ENCODE measurements around the gene CHAD.
"Not testable (repeated sequence)": the region's sequence is repeated elsewhere in the genome, so short reads cannot be mapped to it uniquely, and the experiment has no call there.

The CHAD gene

DNA sequence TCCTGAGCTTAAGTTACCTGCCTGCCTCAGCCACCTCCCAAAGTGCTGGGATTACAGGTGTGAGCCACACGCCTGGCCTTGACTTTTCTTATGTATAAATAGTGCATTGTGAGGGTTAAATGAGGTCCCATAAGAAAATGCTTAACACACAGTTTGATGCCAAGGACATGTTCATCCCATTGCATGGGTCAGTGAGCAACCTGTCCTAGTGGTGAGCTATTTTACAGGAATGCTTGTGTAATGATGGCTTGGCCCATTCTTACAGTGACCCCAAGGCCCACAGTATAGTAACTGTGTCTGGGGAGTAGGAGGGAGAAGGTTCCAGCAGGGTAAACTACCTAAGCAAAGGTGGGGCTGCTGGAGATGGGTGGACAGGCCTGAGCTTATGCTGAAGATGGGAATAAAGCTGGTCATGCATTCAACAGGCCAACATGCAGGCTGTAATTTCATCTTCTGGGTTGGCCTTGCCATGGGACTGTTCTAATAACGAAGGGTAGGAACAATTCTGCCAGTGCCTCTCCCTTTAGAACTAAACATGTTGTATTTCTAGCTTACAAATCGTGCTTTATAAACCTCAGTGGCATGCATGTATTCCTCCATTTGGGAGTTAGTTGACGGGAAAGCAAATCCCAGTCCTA lies 36.4 kb downstream of the CHAD start:
- Histone ChIP-seq H3K27me3 (replicated peaks) (no peaks in the 10 kb centered on the region), H3K27ac (no peak overlapping the region), H3K36me3 (replicated peaks) (no peaks in the 10 kb centered on the region), H3K4me3 (ENCODE audit: low read depth, low read length) (no peak overlapping the region)
- in situ Hi-C loops (cut with HindIII; ENCODE audit: low pct_ligation_motif_present, low sequenced_read_pairs) = no loop called here
- TF ChIP-seq CTCF (IDR thresholded peaks at IDR 0.05; ENCODE audit: low read depth, low read length, missing control alignments) = no peak
- DNase-seq = no peak

- H3K27ac ChIP-seq = no peak overlapping the region
- H3K4me3 ChIP-seq (ENCODE audit: low read depth, low read length) = no peak overlapping the region
- in situ Hi-C loops (cut with HindIII; ENCODE audit: low pct_ligation_motif_present, low sequenced_read_pairs) = no loop called here
- DNase-seq = no peak
- TF ChIP-seq CTCF (IDR thresholded peaks at IDR 0.05; ENCODE audit: low read depth, low read length, missing control alignments) = no peak
- H3K27me3 ChIP-seq (replicated peaks) = no peaks in the 10 kb centered on the region
- H3K36me3 ChIP-seq (replicated peaks) = no peaks in the 10 kb centered on the region
Measured at GRCh38 chr17:50430821-50431618, 37.7 kb downstream of the CHAD start.

GRCh38 chr17:50429793-50430192 lies 38.9 kb downstream of the CHAD start:
- H3K4me3 ChIP-seq (ENCODE audit: low read depth, low read length) = no peak overlapping the region
- H3K27me3 ChIP-seq (replicated peaks) = no peaks in the 10 kb centered on the region
- in situ Hi-C loops (cut with HindIII; ENCODE audit: low pct_ligation_motif_present, low sequenced_read_pairs) = no loop called here
- H3K36me3 ChIP-seq (replicated peaks) = no peaks in the 10 kb centered on the region
- no peak for DNase-seq
- no peak overlapping the region for H3K27ac ChIP-seq
- TF ChIP-seq CTCF (IDR thresholded peaks at IDR 0.05; ENCODE audit: low read depth, low read length, missing control alignments) = no peak

DNA sequence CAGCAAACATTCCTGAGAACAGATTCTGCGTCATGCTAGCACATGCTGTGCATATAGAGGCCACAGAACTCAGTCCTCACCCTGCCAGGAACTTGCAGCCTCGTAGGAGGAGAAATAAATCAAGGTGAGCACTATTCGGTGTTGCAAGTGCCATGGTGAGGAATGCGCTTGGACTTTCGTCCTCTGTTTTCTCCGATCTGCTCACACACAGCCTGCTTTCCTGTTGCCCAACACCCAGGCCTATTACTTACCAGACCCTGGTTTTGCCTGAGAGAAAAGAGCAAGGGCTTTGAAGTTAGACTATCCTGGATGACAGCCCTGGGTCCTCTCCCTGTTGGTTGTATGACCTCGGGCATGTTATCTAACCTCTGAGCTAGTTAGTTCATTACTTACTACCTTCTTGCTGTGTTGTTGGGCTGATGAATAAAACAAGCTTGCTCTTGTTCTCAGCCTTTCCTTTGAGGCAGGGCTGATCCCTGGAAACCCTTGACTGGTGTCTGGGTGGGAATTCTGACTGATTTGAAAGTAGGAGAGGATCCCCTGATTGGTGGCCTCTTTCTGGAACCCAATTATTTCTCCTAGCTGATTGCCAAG lies 39.8 kb downstream of the CHAD start:
- DNase-seq = no peak
- H3K27me3 ChIP-seq (replicated peaks) = no peaks in the 10 kb centered on the region
- H3K36me3 ChIP-seq (replicated peaks) = no peaks in the 10 kb centered on the region
- in situ Hi-C loops (cut with HindIII; ENCODE audit: low pct_ligation_motif_present, low sequenced_read_pairs) = no loop called here
- no peak overlapping the region for H3K27ac ChIP-seq
- no peak overlapping the region for H3K4me3 ChIP-seq (ENCODE audit: low read depth, low read length)
- TF ChIP-seq CTCF (IDR thresholded peaks at IDR 0.05; ENCODE audit: low read depth, low read length, missing control alignments) = no peak

DNA sequence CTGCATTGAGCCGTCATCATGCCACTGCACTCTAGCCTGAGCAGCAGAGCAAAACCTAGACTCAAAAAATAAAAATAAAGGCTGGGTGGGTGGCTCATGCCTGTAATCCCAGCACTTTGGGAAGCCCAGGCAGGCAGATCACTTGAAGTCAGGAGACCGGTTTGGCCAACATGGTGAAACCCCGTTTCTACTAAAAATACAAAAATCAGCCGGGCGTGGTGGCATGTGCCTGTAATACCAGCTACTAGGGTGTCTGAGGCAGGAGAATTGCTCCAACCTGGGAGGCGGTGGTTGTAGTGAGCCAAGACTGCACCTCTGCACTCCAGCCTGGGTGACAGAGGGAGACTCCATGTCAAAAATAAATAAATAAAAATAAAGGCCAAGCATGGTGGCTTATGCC lies 40.6 kb downstream of the CHAD start:
- H3K4me3 ChIP-seq (ENCODE audit: low read depth, low read length); H3K27me3 ChIP-seq (replicated peaks); in situ Hi-C loops (cut with HindIII; ENCODE audit: low pct_ligation_motif_present, low sequenced_read_pairs); H3K27ac ChIP-seq; H3K36me3 ChIP-seq (replicated peaks); DNase-seq: not testable (repeated sequence)
